ENCODE measurements around the gene HRH1.

The HRH1 gene

GRCh38 chr3:11287404-11287803 is 133.1 kb downstream of the HRH1 start:
- no peak for DNase-seq

DNA sequence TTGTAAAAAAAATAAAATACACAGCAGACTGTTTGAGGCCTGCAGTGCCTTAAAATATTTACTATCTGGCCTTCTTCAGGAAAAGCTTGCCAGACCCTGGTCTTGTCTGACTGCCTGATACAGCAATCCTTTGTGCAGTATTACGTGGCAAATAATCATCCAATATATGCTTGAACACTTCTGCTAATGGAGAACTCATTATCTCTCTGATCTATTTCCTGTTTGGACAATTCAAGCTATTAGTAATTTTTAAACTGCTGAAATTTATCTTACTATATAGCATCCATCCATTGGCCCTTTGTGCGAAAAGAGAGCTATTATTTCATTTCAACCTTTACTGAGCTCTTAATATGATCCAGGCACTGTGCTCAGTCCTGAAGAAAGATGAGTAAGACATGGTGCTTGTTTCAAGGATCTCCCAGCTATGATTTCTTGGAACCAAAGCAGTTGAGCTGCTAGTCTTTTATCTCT is 133.8 kb downstream of the HRH1 start:
- DNase-seq, result no peak

GRCh38 chr3:11288786-11289637 is 134.7 kb downstream of the HRH1 start:
- no peak for DNase-seq

GRCh38 chr3:11289864-11290263 is 135.6 kb downstream of the HRH1 start:
- DNase-seq, result no peak

GRCh38 chr3:11290743-11291680 is 136.7 kb downstream of the HRH1 start:
- no peak for DNase-seq

- no peak for DNase-seq
Measured at GRCh38 chr3:11291808-11292207, 137.5 kb downstream of the HRH1 start.

DNA sequence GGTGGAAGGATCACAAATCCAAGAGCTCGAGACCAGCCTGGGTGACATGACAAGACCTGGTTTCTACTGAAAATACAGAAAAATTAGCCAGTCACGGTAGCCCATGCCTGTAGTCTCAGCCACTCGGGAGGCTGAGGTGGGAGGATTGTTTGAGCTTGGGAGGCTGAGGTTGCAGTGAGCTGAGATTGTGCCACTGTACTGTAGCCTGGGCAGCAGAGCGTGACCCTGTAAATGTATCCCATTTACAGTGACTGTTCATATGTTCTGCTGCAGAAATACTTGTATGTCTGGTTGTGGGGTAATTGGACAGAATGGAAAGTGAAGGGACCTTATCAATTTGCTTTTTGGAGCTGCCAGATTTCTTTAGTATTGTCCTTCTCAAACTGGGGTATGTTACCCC is 142.8 kb downstream of the HRH1 start:
- no peak for DNase-seq

DNA sequence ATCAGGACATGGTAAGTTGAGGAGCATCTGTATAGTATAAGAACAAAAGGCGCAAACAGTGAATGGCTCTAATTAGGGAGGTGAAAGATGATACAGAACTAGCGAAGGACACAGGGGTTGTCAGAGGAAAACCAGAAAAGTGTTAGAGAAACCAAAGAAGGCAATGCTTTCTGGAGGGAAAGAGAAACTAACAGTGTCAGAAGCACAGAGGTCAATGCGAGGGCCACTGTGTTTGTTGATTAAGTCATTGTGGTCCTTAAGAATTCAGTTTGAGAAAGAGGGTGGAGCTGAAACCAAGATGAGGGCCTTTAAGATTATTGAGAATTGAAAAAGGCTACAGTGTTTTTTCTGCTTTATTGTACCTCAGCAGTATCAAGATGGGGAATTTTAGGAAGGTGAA is 146.7 kb downstream of the HRH1 start:
- no peak for DNase-seq

GRCh38 chr3:11302444-11302843 is 148.2 kb downstream of the HRH1 start:
- DNase-seq, result no peak

GRCh38 chr3:11304175-11304574 is 149.9 kb downstream of the HRH1 start:
- DNase-seq, result no peak

GRCh38 chr3:11305509-11305908 is 151.2 kb downstream of the HRH1 start:
- DNase-seq, result no peak

- DNase-seq, result no peak
Measured at GRCh38 chr3:11306817-11307589, 152.7 kb downstream of the HRH1 start.

- DNase-seq, result no peak
Measured at GRCh38 chr3:11307830-11308432, 153.6 kb downstream of the HRH1 start.

- no peak for DNase-seq
Measured at GRCh38 chr3:11310258-11310657, 156.0 kb downstream of the HRH1 start.

- DNase-seq, result no peak
Measured at GRCh38 chr3:11312166-11312565, 157.9 kb downstream of the HRH1 start.
